ENCODE data around the gene GPR85.

DNA sequence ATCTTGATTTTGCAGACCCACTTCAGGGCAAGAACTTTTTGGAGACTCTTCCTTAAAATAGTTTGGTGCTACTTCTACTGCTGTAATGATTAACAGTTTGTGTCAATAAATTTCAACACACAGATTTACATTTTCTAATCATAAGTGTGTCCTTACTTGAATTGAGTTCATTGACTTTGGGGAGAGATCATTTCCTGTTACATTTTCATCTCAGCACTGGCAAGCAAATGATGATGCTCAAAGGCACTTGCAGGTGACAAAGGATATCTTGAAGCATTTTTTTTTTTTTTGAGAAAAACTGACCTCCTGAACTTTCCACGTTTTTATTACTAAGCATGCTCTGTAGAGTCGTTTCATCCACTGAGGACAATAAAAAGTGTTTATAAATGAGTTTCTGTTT lies 52.7 kb downstream of the GPR85 start:
- TF ChIP-seq, protein P1, sequence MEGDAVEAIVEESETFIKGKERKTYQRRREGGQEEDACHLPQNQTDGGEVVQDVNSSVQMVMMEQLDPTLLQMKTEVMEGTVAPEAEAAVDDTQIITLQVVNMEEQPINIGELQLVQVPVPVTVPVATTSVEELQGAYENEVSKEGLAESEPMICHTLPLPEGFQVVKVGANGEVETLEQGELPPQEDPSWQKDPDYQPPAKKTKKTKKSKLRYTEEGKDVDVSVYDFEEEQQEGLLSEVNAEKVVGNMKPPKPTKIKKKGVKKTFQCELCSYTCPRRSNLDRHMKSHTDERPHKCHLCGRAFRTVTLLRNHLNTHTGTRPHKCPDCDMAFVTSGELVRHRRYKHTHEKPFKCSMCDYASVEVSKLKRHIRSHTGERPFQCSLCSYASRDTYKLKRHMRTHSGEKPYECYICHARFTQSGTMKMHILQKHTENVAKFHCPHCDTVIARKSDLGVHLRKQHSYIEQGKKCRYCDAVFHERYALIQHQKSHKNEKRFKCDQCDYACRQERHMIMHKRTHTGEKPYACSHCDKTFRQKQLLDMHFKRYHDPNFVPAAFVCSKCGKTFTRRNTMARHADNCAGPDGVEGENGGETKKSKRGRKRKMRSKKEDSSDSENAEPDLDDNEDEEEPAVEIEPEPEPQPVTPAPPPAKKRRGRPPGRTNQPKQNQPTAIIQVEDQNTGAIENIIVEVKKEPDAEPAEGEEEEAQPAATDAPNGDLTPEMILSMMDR (conservative IDR thresholded peaks at IDR 0.05) = no peak
- TF ChIP-seq ZFX (IDR thresholded peaks at IDR 0.05) = no peak

Data from C4-2B (cell line).